H1 (cell line): Measurements from ENCODE around the gene ECSIT. TPM values are rescaled to one million over a fixed set of nuclear protein-coding genes. Genes with fewer than 3 reads are reported as not detected.

ENCODE experiments used
- CTCF ChIA-PET: fragments of 300-600 bp; sonication (Branson Sonifier 250); formaldehyde crosslinking; loops from one replicate; lab custom pipeline; 2021; ENCODE audit not compliant: partially characterized antibody; lab: Charles Lee
- POLR2A ChIA-PET: fragments of 300-600 bp; sonication (Branson Sonifier 250); formaldehyde crosslinking; loops from one replicate; lab custom pipeline; 2021; ENCODE audit warnings: inconsistent platforms; ENCODE audit not compliant: partially characterized antibody; lab: Charles Lee
- DNase-seq, 2 experiments: peaks; one replicate each; pipeline versions ENCODE4 v3.0.0 to v3.0.0-alpha.2; 2010 to 2022; ENCODE audit warnings: low spot score in 2 of 2, low read depth in 1 of 2, mixed read lengths in 1 of 2
- FAIRE-seq: peaks from 2 replicates; lab custom pipeline; 2011; peaks lifted over from hg19 to GRCh38; lab: Jason Lieb, UNC
- H2AFZ ChIP-seq: 2 replicates; pipeline ENCODE4 v1.8.1; 2012; ENCODE audit warnings: low read length, inconsistent platforms
- H2AK5ac ChIP-seq: 2 replicates; pipeline ENCODE4 v1.6.1; 2013; ENCODE audit warnings: low read depth, low read length
- H2BK120ac ChIP-seq: replicated peaks from 2 replicates; pipeline ENCODE3; 2013; ENCODE audit warnings: low read depth, low read length, inconsistent platforms
- H2BK12ac ChIP-seq: 2 replicates; pipeline ENCODE4 v1.6.1; 2013; ENCODE audit warnings: low read depth, low read length
- H2BK15ac ChIP-seq: 2 replicates; pipeline ENCODE4 v1.6.1; 2013; ENCODE audit warnings: low read length
- H2BK20ac ChIP-seq: 2 replicates; pipeline ENCODE4 v1.6.1; 2013; ENCODE audit warnings: low read length
- H2BK5ac ChIP-seq: 2 replicates; pipeline ENCODE4 v1.6.1; 2013; ENCODE audit warnings: low read depth, low read length
- H3K14ac ChIP-seq: 2 replicates; pipeline ENCODE4 v1.6.1; 2013; ENCODE audit warnings: inconsistent platforms; ENCODE audit not compliant: insufficient read length
- H3K18ac ChIP-seq: 2 replicates; pipeline ENCODE4 v1.6.1; 2013; ENCODE audit warnings: low read length; ENCODE audit errors: extremely low read depth
- H3K23ac ChIP-seq: 2 replicates; pipeline ENCODE4 v1.6.1; 2013; ENCODE audit warnings: inconsistent platforms; ENCODE audit not compliant: insufficient read length
- H3K23me2 ChIP-seq: 2 replicates; pipeline ENCODE4 v1.6.1; 2013; ENCODE audit warnings: low read depth, low read length
- H3K27ac ChIP-seq: 2 replicates; pipeline ENCODE4 v1.6.1; 2011; ENCODE audit warnings: low read depth, low read length, inconsistent platforms
- H3K27me3 ChIP-seq, 4 experiments: replicated peaks in 1 of 4; 1 replicate in 1 of 4; 2 replicates in 3 of 4; pipeline versions ENCODE4 v1.6.1 to v1.8.1; 2011 to 2013; ENCODE audit warnings: low read length in 3 of 4, mild to moderate bottlenecking in 3 of 4, inconsistent platforms in 2 of 4, mixed read lengths in 2 of 4, moderate library complexity in 1 of 4; ENCODE audit not compliant: control insufficient read depth in 3 of 4, insufficient read depth in 3 of 4; ENCODE audit errors: extremely low read depth in 1 of 4
- H3K36me3 ChIP-seq, 4 experiments: 2 replicates each; pipeline versions ENCODE4 v1.6.1 to v1.8.1; 2011 to 2013; ENCODE audit warnings: mild to moderate bottlenecking in 4 of 4, low read length in 3 of 4, moderate library complexity in 2 of 4, control low read depth in 1 of 4, inconsistent platforms in 1 of 4; ENCODE audit not compliant: insufficient read depth in 4 of 4, control insufficient read depth in 2 of 4
- H3K4ac ChIP-seq: replicated peaks from 2 replicates; pipeline ENCODE3; 2013; ENCODE audit warnings: low read length, low read depth, mixed read lengths, inconsistent platforms; ENCODE audit not compliant: insufficient read length
- H3K4me1 ChIP-seq, 4 experiments: replicated peaks in 1 of 4; 1 replicate in 1 of 4; 2 replicates in 3 of 4; pipeline versions ENCODE4 v1.6.1 to v1.8.1; 2011 to 2013; ENCODE audit warnings: low read length in 3 of 4, inconsistent platforms in 2 of 4, mixed read lengths in 1 of 4; ENCODE audit not compliant: insufficient read depth in 4 of 4, control insufficient read depth in 3 of 4
- H3K4me2 ChIP-seq, 2 experiments: 2 replicates each; pipeline versions ENCODE4 v1.6.1 to v1.8.1; 2011 to 2013; ENCODE audit warnings: low read depth in 2 of 2, low read length in 2 of 2, control low read depth in 1 of 2, inconsistent platforms in 1 of 2, mild to moderate bottlenecking in 1 of 2; ENCODE audit not compliant: insufficient read depth in 1 of 2
- H3K4me3 ChIP-seq, 4 experiments: fragments of 200-600, 300-600 bp in 1 of 4; sonication (generic), shearing (Covaris generic), sonication (Bioruptor Twin) in 1 of 4; 2 replicates each; pipeline versions ENCODE4 v1.5.1 to v1.8.1; 2011 to 2016; ENCODE audit warnings: low read length in 4 of 4, low read depth in 3 of 4, control low read depth in 2 of 4, inconsistent platforms in 2 of 4, mild to moderate bottlenecking in 2 of 4, mixed read lengths in 1 of 4, moderate library complexity in 1 of 4; ENCODE audit not compliant: insufficient read depth in 2 of 4; ENCODE audit errors: extremely low read depth in 1 of 4
- H3K56ac ChIP-seq: replicated peaks from 2 replicates; pipeline ENCODE3; 2013; ENCODE audit warnings: low read depth, mild to moderate bottlenecking, mixed read lengths, low read length, inconsistent platforms; ENCODE audit not compliant: insufficient read length
- H3K79me1 ChIP-seq: 2 replicates; pipeline ENCODE4 v1.6.1; 2013; ENCODE audit warnings: low read depth, low read length, control low read depth
- H3K79me2 ChIP-seq, 2 experiments: 2 replicates each; pipeline versions ENCODE4 v1.6.1 to v1.8.1; 2012 to 2013; ENCODE audit warnings: low read length in 2 of 2, mild to moderate bottlenecking in 2 of 2, inconsistent platforms in 1 of 2; ENCODE audit not compliant: insufficient read depth in 2 of 2, control insufficient read depth in 1 of 2
- H3K9ac ChIP-seq, 4 experiments: replicated peaks in 1 of 4; 1 replicate in 1 of 4; 2 replicates in 3 of 4; pipeline versions ENCODE4 v1.6.1 to v1.8.1; 2011 to 2013; ENCODE audit warnings: low read depth in 3 of 4, low read length in 3 of 4, control low read depth in 2 of 4, mild to moderate bottlenecking in 2 of 4, moderate library complexity in 2 of 4, inconsistent platforms in 1 of 4; ENCODE audit errors: extremely low read depth in 1 of 4
- H3K9me3 ChIP-seq, 2 experiments: 2 replicates each; pipeline versions ENCODE4 v1.6.1 to v1.8.1; 2012 to 2013; ENCODE audit warnings: mild to moderate bottlenecking in 2 of 2, moderate library complexity in 2 of 2, control low read depth in 1 of 2, inconsistent platforms in 1 of 2, low read depth in 1 of 2, low read length in 1 of 2, mixed read lengths in 1 of 2; ENCODE audit not compliant: insufficient read depth in 2 of 2
- H4K20me1 ChIP-seq, 2 experiments: replicated peaks in 1 of 2; 2 replicates each; pipeline versions ENCODE3 to v1.8.1; 2011 to 2013; ENCODE audit warnings: inconsistent platforms in 2 of 2, low read length in 2 of 2, mild to moderate bottlenecking in 1 of 2; ENCODE audit not compliant: insufficient read depth in 2 of 2, control insufficient read depth in 1 of 2
- H4K5ac ChIP-seq: 2 replicates; pipeline ENCODE4 v1.6.1; 2013; ENCODE audit warnings: low read length, low read depth, mixed read lengths, inconsistent platforms; ENCODE audit not compliant: insufficient read length
- H4K8ac ChIP-seq: 2 replicates; pipeline ENCODE4 v1.8.0; 2013; ENCODE audit warnings: mild to moderate bottlenecking, moderate library complexity, low read length, inconsistent platforms; ENCODE audit not compliant: insufficient read depth; ENCODE audit errors: extremely low read depth
- H4K91ac ChIP-seq: replicated peaks from 2 replicates; pipeline ENCODE3; 2013; ENCODE audit warnings: low read length, mixed read lengths, inconsistent platforms; ENCODE audit not compliant: insufficient read length
- CEBPB ChIP-seq: IDR thresholded peaks from 2 replicates; pipeline ENCODE4 v1.6.1; 2012; ENCODE audit warnings: low read depth, low read length
- CHD2 ChIP-seq: IDR thresholded peaks from 2 replicates; pipeline ENCODE4 v1.6.1; 2012; ENCODE audit warnings: low read length, improper control_type of control experiment
- EGR1 ChIP-seq: IDR thresholded peaks from 2 replicates; pipeline ENCODE4 v1.6.1; 2011; ENCODE audit warnings: low read depth, low read length, borderline replicate concordance
- EZH2 ChIP-seq: fragments of 200-600 bp; sonication (generic); IDR thresholded peaks from 2 replicates; pipeline ENCODE4 v1.7.1; 2012; ENCODE audit warnings: low read depth, mild to moderate bottlenecking, moderate library complexity, low read length, inconsistent platforms; ENCODE audit not compliant: severe bottlenecking
- GABPA ChIP-seq: IDR thresholded peaks from 2 replicates; pipeline ENCODE4 v1.6.1; 2011; ENCODE audit warnings: mild to moderate bottlenecking, low read length, moderate library complexity, borderline replicate concordance; ENCODE audit not compliant: insufficient read depth
- KDM4A ChIP-seq: IDR thresholded peaks from one replicate; pipeline ENCODE4 v1.7.1; 2012; ENCODE audit warnings: low read depth, mild to moderate bottlenecking, moderate library complexity, low read length, inconsistent platforms; ENCODE audit not compliant: severe bottlenecking
- SIX5 ChIP-seq: IDR thresholded peaks from 2 replicates; pipeline ENCODE4 v1.6.1; 2011; ENCODE audit warnings: mild to moderate bottlenecking, low read depth, low read length
- SP2 ChIP-seq: IDR thresholded peaks from 2 replicates; pipeline ENCODE4 v1.6.1; 2012; ENCODE audit warnings: mild to moderate bottlenecking, low read length, inconsistent platforms
- SP4 ChIP-seq: IDR thresholded peaks from 2 replicates; pipeline ENCODE4 v1.6.1; 2012; ENCODE audit warnings: low read length, inconsistent platforms
- SUZ12 ChIP-seq: fragments of 200-600 bp; sonication (generic); IDR thresholded peaks from 2 replicates; pipeline ENCODE4 v1.6.1; 2012; ENCODE audit warnings: mild to moderate bottlenecking, inconsistent platforms, low read length, moderate library complexity, mixed read lengths
- TAF1 ChIP-seq: IDR thresholded peaks from 2 replicates; pipeline ENCODE4 v1.6.1; 2011; ENCODE audit warnings: mild to moderate bottlenecking, low read depth, low read length
- TBP ChIP-seq: IDR thresholded peaks from 2 replicates; pipeline ENCODE4 v1.6.1; 2011; ENCODE audit warnings: low read depth, low read length, improper control_type of control experiment
- TEAD4 ChIP-seq: IDR thresholded peaks from 2 replicates; pipeline ENCODE4 v1.6.1; 2012; ENCODE audit warnings: low read depth, low read length, inconsistent platforms, mixed read lengths
- WGBS, 2 experiments: shearing (Covaris generic) in 1 of 2; methylation state at CpG; one replicate each; pipeline versions ENCODE4 v1.1.6 to v1.1.7; 2013 to 2015; ENCODE audit warnings: low lambda C conversion rate in 2 of 2, mixed read lengths in 2 of 2, inconsistent platforms in 1 of 2, low coverage in 1 of 2, missing lambda C conversion rate in 1 of 2; ENCODE audit not compliant: insufficient replicate concordance in 2 of 2, insufficient coverage in 1 of 2, insufficient read length in 1 of 2; ENCODE audit errors: extremely low coverage in 1 of 2, missing lambda C conversion rate in 1 of 2; 5-methylcytosine and 5-hydroxymethylcytosine counted together
- polyA plus RNA-seq, 7 experiments: library from polyadenylated mRNA; depleted of rRNA in 3 of 7; stranded (reverse) in 5 of 7; unstranded in 2 of 7; fragments of >200 nt in 5 of 7; fragments of 200-250 nt in 2 of 7; gene quantifications; 1 replicate in 5 of 7; 2 replicates in 1 of 7; 4 replicates in 1 of 7; pipeline versions ENCODE4 v1.2.1 to v1.2.3, GENCODE V29; 2011 to 2013; ENCODE audit warnings: missing spikeins in 2 of 7, mixed read lengths in 2 of 7
- total RNA-seq: library from RNA; stranded (reverse); fragmentation: NEBNext Ultra II Directional; extraction: Animal tissue kit (Norgen Biotek cat#: 25700); gene quantifications from 2 replicates; pipeline ENCODE4 v1.2.1, GENCODE V29; 2021

ECSIT gene
- total and polyA plus RNA-seq, 2 of the 8 experiments (the other 6 are each of a cell fraction or from before 2014, with no cell fraction given): 55.7 to 74.1 TPM

- Histone ChIP-seq H3K14ac (no peak overlapping the region), H2BK5ac (no peak overlapping the region), H3K27ac (no peak overlapping the region), H4K20me1 (peaks cover 0 to 2% of the 10 kb centered on the region in 2 experiments), H3K4me2 (no peak overlapping the region), H3K23ac (no peak overlapping the region), H3K9ac (no peak overlapping the region), H3K23me2 (peaks cover 6% of the 10 kb centered on the region; the same call in 1 of the 2 replicates), H3K79me2 (no peaks in the 10 kb centered on the region), H2BK120ac (no peak overlapping the region), H3K36me3 (no peaks in the 10 kb centered on the region), H2AFZ (no peak overlapping the region), H3K79me1 (no peaks in the 10 kb centered on the region), H4K8ac (no peak overlapping the region; the same call in 1 of the 2 replicates), H3K4me3 (no peak overlapping the region), H2BK15ac (no peak overlapping the region), H3K18ac (no peak overlapping the region), H3K56ac (no peak overlapping the region), H2BK20ac (no peak overlapping the region), H3K9me3 (no peaks in the 10 kb centered on the region), H3K4me1 (peaks cover 0 to 10% (median 6%) of the 10 kb centered on the region in 4 experiments; a peak in 4 of 7 replicates), H3K4ac (no peak overlapping the region), H4K5ac (no peak overlapping the region), H4K91ac (no peak overlapping the region), H2AK5ac (no peak overlapping the region), H2BK12ac (0 out of 2 replicates have a peak overlapping the region, but pooled peaks have one; percentile 27), H3K27me3 (peaks cover 0 to 10% (median 6%) of the 10 kb centered on the region in 4 experiments; a peak in 5 of 7 replicates)
- CTCF ChIA-PET: interaction anchor here (0.5 to 1.6 kb wide), 4 partner anchors 10 to 19 kb away, joined by 3 to 9 read pairs (median 7); no protein-coding TSS in a partner anchor
- no peak for FAIRE-seq
- WGBS, 2 experiments: 87% methylated on average over 15 of the region's 15 CpGs; no CpG with 5 or more reads in 1 of the 2 experiments
- POLR2A ChIA-PET: interaction anchor here (0.7 to 2.1 kb wide), 5 partner anchors 16 to 24 kb away, joined by 3 to 8 read pairs (median 4); partner anchors contain the start of gene ELOF1
- DNase-seq: no peak
- TF ChIP-seq SUZ12 (no peak), TAF1 (no peak), TBP (no peak), SP4 (no peak), GABPA (no peak), CEBPB (no peak), TEAD4 (no peak), EZH2 (no peak), SP2 (no peak), KDM4A (no peak), SIX5 (no peak), CHD2 (no peak), EGR1 (no peak)
Measured at GRCh38 chr19:11576227-11576626, 47.3 kb upstream of the ECSIT start.
